BE2C (cell line): Measurements from ENCODE around the gene TBC1D24.

Source experiments
- DNase-seq: peaks from one replicate; pipeline ENCODE4 v3.0.0-alpha.2; 2020
- H3K27me3 ChIP-seq: fragments of 250-450 bp; sonication (Bioruptor Pico); 2 replicates; pipeline ENCODE4 v1.5.1; 2020; ENCODE audit warnings: mild to moderate bottlenecking
- H3K36me3 ChIP-seq: fragments of 250-450 bp; sonication (Bioruptor Pico); 2 replicates; pipeline ENCODE4 v1.5.1; 2020; ENCODE audit warnings: mild to moderate bottlenecking
- H3K4me1 ChIP-seq: fragments of 250-450 bp; sonication (Bioruptor Pico); 2 replicates; pipeline ENCODE4 v1.5.1; 2020
- H3K4me3 ChIP-seq: 2 replicates; pipeline ENCODE4 v1.5.1; 2011; ENCODE audit warnings: low read depth, low read length
- H3K9me3 ChIP-seq: fragments of 250-450 bp; sonication (Bioruptor Pico); 2 replicates; pipeline ENCODE4 v1.5.1; 2020
- CTCF ChIP-seq: IDR thresholded peaks from 2 replicates; pipeline ENCODE4 v1.5.1; 2012; ENCODE audit warnings: mild to moderate bottlenecking, low read depth, low read length

TBC1D24 gene

GRCh38 chr16:2487517-2487842 is 12.6 kb downstream of the TBC1D24 start:
- Histone ChIP-seq H3K36me3 (peaks cover 13% of the 10 kb centered on the region), H3K27me3 (no peaks in the 10 kb centered on the region), H3K4me3 (no peak overlapping the region), H3K9me3 (no peaks in the 10 kb centered on the region), H3K4me1 (peaks cover 24% of the 10 kb centered on the region)
- no peak for DNase-seq
- TF ChIP-seq CTCF, result no peak

- TF ChIP-seq CTCF, result no peak
- Histone ChIP-seq H3K4me1 (peaks cover 21% of the 10 kb centered on the region), H3K9me3 (no peaks in the 10 kb centered on the region), H3K36me3 (peaks cover 13% of the 10 kb centered on the region), H3K27me3 (no peaks in the 10 kb centered on the region), H3K4me3 (no peak overlapping the region)
- DNase-seq, result peak; percentile 57
Measured at GRCh38 chr16:2487903-2488531, 13.1 kb downstream of the TBC1D24 start.

- DNase-seq, result no peak
- no peaks in the 10 kb centered on the region for H3K9me3 ChIP-seq
- no peaks in the 10 kb centered on the region for H3K27me3 ChIP-seq
- no peak overlapping the region for H3K4me3 ChIP-seq
- TF ChIP-seq CTCF, result no peak
- peaks cover 13% of the 10 kb centered on the region for H3K4me1 ChIP-seq
- peaks cover 13% of the 10 kb centered on the region for H3K36me3 ChIP-seq
Measured at GRCh38 chr16:2489581-2489980, 14.7 kb downstream of the TBC1D24 start.

- Histone ChIP-seq H3K27me3 (no peaks in the 10 kb centered on the region), H3K4me3 (no peak overlapping the region), H3K9me3 (no peaks in the 10 kb centered on the region), H3K4me1 (peaks cover 13% of the 10 kb centered on the region), H3K36me3 (peaks cover 8% of the 10 kb centered on the region)
- no peak for DNase-seq
- TF ChIP-seq CTCF, result no peak
Measured at GRCh38 chr16:2490190-2491105, 15.5 kb downstream of the TBC1D24 start.

- TF ChIP-seq CTCF, result no peak
Measured at GRCh38 chr16:2492292-2492691, 17.4 kb downstream of the TBC1D24 start.

GRCh38 chr16:2493605-2494004 is 18.7 kb downstream of the TBC1D24 start:
- Histone ChIP-seq H3K36me3 (peaks cover 31% of the 10 kb centered on the region), H3K9me3 (no peaks in the 10 kb centered on the region), H3K4me3 (no peak overlapping the region), H3K27me3 (no peaks in the 10 kb centered on the region), H3K4me1 (peaks cover 16% of the 10 kb centered on the region)
- no peak for DNase-seq
- no peak for TF ChIP-seq CTCF

More at GRCh38 chr16:2492292-2492691, 17.4 kb downstream of the TBC1D24 start:
- peaks cover 20% of the 10 kb centered on the region for H3K36me3 ChIP-seq
- no peak for DNase-seq
- no peaks in the 10 kb centered on the region for H3K27me3 ChIP-seq
- H3K9me3 ChIP-seq, result no peaks in the 10 kb centered on the region
- no peak overlapping the region for H3K4me3 ChIP-seq
- H3K4me1 ChIP-seq, result peaks cover 16% of the 10 kb centered on the region
